Muscle layer of colon (tissue), 2 donors: ENCODE results near the gene AIRE.
A peak's percentile ranks its signal among the peaks of the same experiment; 100 is the strongest.

ENCODE experiments used
- H3K27ac ChIP-seq: one replicate; pipeline ENCODE4 v1.7.0; 2013; ENCODE audit warnings: low read depth, mild to moderate bottlenecking, low read length, moderate library complexity
- H3K27me3 ChIP-seq, 2 donors: one replicate each; pipeline ENCODE4 v1.7.0; 2013; ENCODE audit warnings: low read length in 2 of 2, mild to moderate bottlenecking in 2 of 2; ENCODE audit not compliant: insufficient read depth in 2 of 2, control insufficient read depth in 1 of 2
- H3K36me3 ChIP-seq: one replicate; pipeline ENCODE4 v1.7.0; 2013; ENCODE audit warnings: mild to moderate bottlenecking, low read length; ENCODE audit not compliant: insufficient read depth
- H3K4me1 ChIP-seq: one replicate; pipeline ENCODE4 v1.7.0; 2013; ENCODE audit warnings: mild to moderate bottlenecking, low read length; ENCODE audit not compliant: insufficient read depth
- H3K4me3 ChIP-seq, 2 donors: one replicate each; pipeline ENCODE4 v1.7.0; 2013; ENCODE audit warnings: low read length in 2 of 2, low read depth in 1 of 2, mild to moderate bottlenecking in 1 of 2, moderate library complexity in 1 of 2
- H3K9ac ChIP-seq: one replicate; pipeline ENCODE4 v1.7.0; 2013; ENCODE audit warnings: low read length
- H3K9me3 ChIP-seq: one replicate; pipeline ENCODE4 v1.7.0; 2013; ENCODE audit warnings: mild to moderate bottlenecking, low read length
- donor health status: abdominal sarcoma.
- donor health status: Adenocarcinoma of cecum.

Gene AIRE

GRCh38 chr21:44295163-44295573, 9.5 kb downstream of the AIRE start:
- Histone ChIP-seq H3K36me3 (no peaks in the 10 kb centered on the region), H3K9me3 (no peaks in the 10 kb centered on the region), H3K9ac (no peak overlapping the region), H3K4me1 (peaks cover 9% of the 10 kb centered on the region), H3K4me3 (no peak overlapping the region), H3K27ac (no peak overlapping the region), H3K27me3 (peaks cover 0 to 24% of the 10 kb centered on the region in 2 donors)

GRCh38 chr21:44295646-44296045, 10.0 kb downstream of the AIRE start:
- no peaks in the 10 kb centered on the region for H3K36me3 ChIP-seq
- peaks cover 0 to 24% of the 10 kb centered on the region in 2 donors for H3K27me3 ChIP-seq
- H3K27ac ChIP-seq: no peak overlapping the region
- H3K4me1 ChIP-seq: peaks cover 9% of the 10 kb centered on the region
- no peak overlapping the region for H3K9ac ChIP-seq
- no peaks in the 10 kb centered on the region for H3K9me3 ChIP-seq
- H3K4me3 ChIP-seq: no peak overlapping the region

- Histone ChIP-seq H3K9ac (no peak overlapping the region), H3K27ac (no peak overlapping the region), H3K36me3 (no peaks in the 10 kb centered on the region), H3K27me3 (peaks cover 0 to 24% of the 10 kb centered on the region in 2 donors), H3K9me3 (no peaks in the 10 kb centered on the region), H3K4me3 (no peak overlapping the region), H3K4me1 (peaks cover 14% of the 10 kb centered on the region)
Observed at GRCh38 chr21:44296103-44296519, 10.4 kb downstream of the AIRE start.

GRCh38 chr21:44296916-44297315, 11.2 kb downstream of the AIRE start:
- H3K4me1 ChIP-seq: peaks cover 20% of the 10 kb centered on the region

GRCh38 chr21:44297525-44298290, 12.0 kb downstream of the AIRE start:
- Histone ChIP-seq H3K27me3 (peaks cover 0 to 24% of the 10 kb centered on the region in 2 donors), H3K9ac (no peak overlapping the region), H3K27ac (no peak overlapping the region), H3K36me3 (no peaks in the 10 kb centered on the region), H3K9me3 (no peaks in the 10 kb centered on the region), H3K4me3 (no peak overlapping the region), H3K4me1 (peaks cover 20% of the 10 kb centered on the region)

More at GRCh38 chr21:44296916-44297315, 11.2 kb downstream of the AIRE start:
- Histone ChIP-seq H3K4me3 (no peak overlapping the region), H3K27ac (no peak overlapping the region), H3K9me3 (no peaks in the 10 kb centered on the region), H3K27me3 (peaks cover 0 to 24% of the 10 kb centered on the region in 2 donors), H3K36me3 (no peaks in the 10 kb centered on the region), H3K9ac (no peak overlapping the region)

- no peak overlapping the region for H3K9ac ChIP-seq
Observed at GRCh38 chr21:44298301-44298700, 12.6 kb downstream of the AIRE start.

GRCh38 chr21:44299085-44299457, 13.4 kb downstream of the AIRE start:
- Histone ChIP-seq H3K36me3 (no peaks in the 10 kb centered on the region), H3K27ac (peak overlapping the region; percentile 25), H3K27me3 (peaks cover 0 to 24% of the 10 kb centered on the region in 2 donors), H3K4me3 (peak overlapping the region; percentile 68 to 79), H3K9me3 (no peaks in the 10 kb centered on the region), H3K9ac (peak overlapping the region; percentile 65), H3K4me1 (peaks cover 20% of the 10 kb centered on the region)

More at GRCh38 chr21:44298301-44298700, 12.6 kb downstream of the AIRE start:
- Histone ChIP-seq H3K36me3 (no peaks in the 10 kb centered on the region), H3K9me3 (no peaks in the 10 kb centered on the region), H3K4me3 (no peak overlapping the region), H3K4me1 (peaks cover 20% of the 10 kb centered on the region), H3K27me3 (peaks cover 0 to 24% of the 10 kb centered on the region in 2 donors), H3K27ac (no peak overlapping the region)

GRCh38 chr21:44299458-44300261, 14.0 kb downstream of the AIRE start, which contains the start of gene PFKL:
PFKL (plus strand) TSS chr21:44300053; CDS start chr21:44300106, 53 bp downstream.
- no peaks in the 10 kb centered on the region for H3K36me3 ChIP-seq
- H3K4me1 ChIP-seq: peaks cover 23% of the 10 kb centered on the region
- peak within 1 kb of the TSS; percentile 58 for H3K27ac ChIP-seq

GRCh38 chr21:44300262-44300959, 14.7 kb downstream of the AIRE start:
- peaks cover 0 to 12% of the 10 kb centered on the region in 2 donors for H3K27me3 ChIP-seq

More at GRCh38 chr21:44299458-44300261, 14.0 kb downstream of the AIRE start, which contains the start of gene PFKL:
- H3K9ac ChIP-seq: peak within 1 kb of the TSS; percentile 65
- H3K27me3 ChIP-seq: peaks cover 0 to 19% of the 10 kb centered on the region in 2 donors
- peak within 1 kb of the TSS; percentile 74 to 79 for H3K4me3 ChIP-seq
- no peaks in the 10 kb centered on the region for H3K9me3 ChIP-seq

GRCh38 chr21:44301141-44301540, 15.5 kb downstream of the AIRE start:
- Histone ChIP-seq H3K27ac (no peak overlapping the region), H3K4me1 (peaks cover 23% of the 10 kb centered on the region)

More at GRCh38 chr21:44300262-44300959, 14.7 kb downstream of the AIRE start:
- no peaks in the 10 kb centered on the region for H3K36me3 ChIP-seq
- peak overlapping the region; percentile 58 for H3K27ac ChIP-seq
- no peaks in the 10 kb centered on the region for H3K9me3 ChIP-seq
- H3K4me1 ChIP-seq: peaks cover 23% of the 10 kb centered on the region
- H3K9ac ChIP-seq: no peak overlapping the region
- H3K4me3 ChIP-seq: peak overlapping the region; percentile 50 to 74

GRCh38 chr21:44301961-44302406, 16.3 kb downstream of the AIRE start:
- no peak overlapping the region for H3K4me3 ChIP-seq
- no peak overlapping the region for H3K9ac ChIP-seq
- H3K4me1 ChIP-seq: peaks cover 23% of the 10 kb centered on the region
- peaks cover 0 to 4% of the 10 kb centered on the region in 2 donors for H3K27me3 ChIP-seq
- no peaks in the 10 kb centered on the region for H3K36me3 ChIP-seq
- no peak overlapping the region for H3K27ac ChIP-seq
- H3K9me3 ChIP-seq: no peaks in the 10 kb centered on the region

More at GRCh38 chr21:44301141-44301540, 15.5 kb downstream of the AIRE start:
- H3K27me3 ChIP-seq: peaks cover 0 to 6% of the 10 kb centered on the region in 2 donors
- H3K9ac ChIP-seq: no peak overlapping the region
- H3K36me3 ChIP-seq: no peaks in the 10 kb centered on the region
- H3K4me3 ChIP-seq: peak overlapping the region; percentile 50 to 74
- no peaks in the 10 kb centered on the region for H3K9me3 ChIP-seq
